Lung (tissue), 12 donors: ENCODE measurements around the gene PPM1F. TPM values are rescaled to one million over a fixed set of nuclear protein-coding genes. Genes with fewer than 3 reads are reported as not detected.

Source experiments
- ATAC-seq: fragments of 200-7000 bp; cut with Tn5 transposase; one replicate; pipeline ENCODE4 v1.9.1; 2020; ENCODE audit warnings: moderate number of reproducible peaks; ENCODE audit not compliant: insufficient read depth, low FRiP score
- DNase-seq, 3 donors: peaks; one replicate each; pipeline ENCODE4 v3.0.0-alpha.2; 2013 to 2017
- H3K27ac ChIP-seq, 2 donors: one replicate each; pipeline ENCODE4 v1.5.1; 2013; ENCODE audit warnings: mild to moderate bottlenecking in 2 of 2, moderate library complexity in 2 of 2, control low read depth in 1 of 2, inconsistent platforms in 1 of 2, low read depth in 1 of 2, low read length in 1 of 2
- H3K27me3 ChIP-seq, 3 donors: one replicate each; pipeline ENCODE4 v1.5.1; 2013; ENCODE audit warnings: low read length in 2 of 3; ENCODE audit not compliant: control insufficient read depth in 3 of 3, insufficient read depth in 3 of 3
- H3K36me3 ChIP-seq, 4 donors: one replicate each; pipeline ENCODE4 v1.5.1; 2013; ENCODE audit warnings: low read length in 4 of 4, mild to moderate bottlenecking in 1 of 4, moderate library complexity in 1 of 4; ENCODE audit not compliant: control insufficient read depth in 4 of 4, insufficient read depth in 4 of 4
- H3K4me1 ChIP-seq, 5 donors: one replicate each; pipeline ENCODE4 v1.5.1; 2013; ENCODE audit warnings: low read length in 5 of 5, mild to moderate bottlenecking in 2 of 5, moderate library complexity in 1 of 5; ENCODE audit not compliant: control insufficient read depth in 5 of 5, insufficient read depth in 5 of 5
- H3K4me3 ChIP-seq: one replicate; pipeline ENCODE4 v1.5.1; 2013; ENCODE audit warnings: mild to moderate bottlenecking, control low read depth, moderate library complexity
- H3K9ac ChIP-seq, 2 donors: one replicate each; pipeline ENCODE4 v1.5.1; 2013; ENCODE audit warnings: low read length in 2 of 2, control low read depth in 1 of 2; ENCODE audit not compliant: insufficient read depth in 1 of 2
- H3K9me3 ChIP-seq, 4 donors: one replicate each; pipeline ENCODE4 v1.5.1; 2013; ENCODE audit warnings: low read length in 3 of 4, mild to moderate bottlenecking in 1 of 4, moderate library complexity in 1 of 4; ENCODE audit not compliant: control insufficient read depth in 4 of 4, insufficient read depth in 3 of 4
- WGBS, 2 donors: extraction: QIAGEN DNeasy Blood & Tissue Kit; methylation state at CpG; one replicate each; pipeline ENCODE4 v1.1.7; 2013; 5-methylcytosine and 5-hydroxymethylcytosine counted together
- polyA plus RNA-seq, 2 donors: library from polyadenylated mRNA; stranded (reverse); fragments of 200-250 nt; gene quantifications; one replicate each; pipeline ENCODE4 v1.2.1, GENCODE V29; 2013
- total RNA-seq, 2 donors: library from RNA; depleted of rRNA in 1 of 2; stranded (reverse); fragments of >200 nt in 1 of 2; gene quantifications; one replicate each; pipeline ENCODE4 v1.2.1, GENCODE V29; 2014 to 2021
- TF ChIP-seq, protein P1 (sequence below): IDR thresholded peaks from 2 replicates; pipeline ENCODE4 v1.5.1; 2012; ENCODE audit warnings: mild to moderate bottlenecking; ENCODE audit errors: control extremely low read depth, extremely low read depth
- donor health status: control.
- donor health status: control.
- donor health status: Bipolar disorder and iron deficiency.
- donor health status: healthy.
- donor health status: DM: yes; HTN: yes; CAD: no.

The PPM1F gene
- total and polyA plus RNA-seq, 4 donors: 25.8 to 62.4 (median 32.6) TPM

- H3K36me3 ChIP-seq: peaks cover 11 to 74% (median 24%) of the 10 kb centered on the region in 4 donors
- no peaks in the 10 kb centered on the region for H3K4me1 ChIP-seq
- DNase-seq (no peak), ATAC-seq (no peak)
- H3K4me3 ChIP-seq: no peak overlapping the region
- H3K9ac ChIP-seq: no peak overlapping the region
- no peaks in the 10 kb centered on the region for H3K27me3 ChIP-seq
- peaks cover 0 to 2% (median 0%) of the 10 kb centered on the region in 4 donors for H3K9me3 ChIP-seq
- no peak overlapping the region for H3K27ac ChIP-seq
- 95% methylated on average over 11 of the region's 11 CpGs for WGBS, 2 donors
- TF ChIP-seq, protein P1, sequence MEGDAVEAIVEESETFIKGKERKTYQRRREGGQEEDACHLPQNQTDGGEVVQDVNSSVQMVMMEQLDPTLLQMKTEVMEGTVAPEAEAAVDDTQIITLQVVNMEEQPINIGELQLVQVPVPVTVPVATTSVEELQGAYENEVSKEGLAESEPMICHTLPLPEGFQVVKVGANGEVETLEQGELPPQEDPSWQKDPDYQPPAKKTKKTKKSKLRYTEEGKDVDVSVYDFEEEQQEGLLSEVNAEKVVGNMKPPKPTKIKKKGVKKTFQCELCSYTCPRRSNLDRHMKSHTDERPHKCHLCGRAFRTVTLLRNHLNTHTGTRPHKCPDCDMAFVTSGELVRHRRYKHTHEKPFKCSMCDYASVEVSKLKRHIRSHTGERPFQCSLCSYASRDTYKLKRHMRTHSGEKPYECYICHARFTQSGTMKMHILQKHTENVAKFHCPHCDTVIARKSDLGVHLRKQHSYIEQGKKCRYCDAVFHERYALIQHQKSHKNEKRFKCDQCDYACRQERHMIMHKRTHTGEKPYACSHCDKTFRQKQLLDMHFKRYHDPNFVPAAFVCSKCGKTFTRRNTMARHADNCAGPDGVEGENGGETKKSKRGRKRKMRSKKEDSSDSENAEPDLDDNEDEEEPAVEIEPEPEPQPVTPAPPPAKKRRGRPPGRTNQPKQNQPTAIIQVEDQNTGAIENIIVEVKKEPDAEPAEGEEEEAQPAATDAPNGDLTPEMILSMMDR: no peak
Measured at GRCh38 chr22:21962655-21962949, 10.0 kb upstream of the PPM1F start.

GRCh38 chr22:21961886-21962654, 9.4 kb upstream of the PPM1F start:
- 93 to 96% methylated on average over 23 of the region's 23 CpGs for WGBS, 2 donors
- H3K27ac ChIP-seq: no peak overlapping the region
- TF ChIP-seq, protein P1: no peak
- H3K27me3 ChIP-seq: no peaks in the 10 kb centered on the region
- no peak overlapping the region for H3K4me3 ChIP-seq
- H3K9me3 ChIP-seq: peaks cover 0 to 2% (median 0%) of the 10 kb centered on the region in 4 donors
- peaks cover 6 to 68% (median 20%) of the 10 kb centered on the region in 4 donors for H3K36me3 ChIP-seq
- H3K9ac ChIP-seq: no peak overlapping the region
- DNase-seq (no peak), ATAC-seq (no peak)
- H3K4me1 ChIP-seq: no peaks in the 10 kb centered on the region

- no peak for DNase-seq
- Histone ChIP-seq H3K27ac (no peak overlapping the region), H3K4me3 (no peak overlapping the region), H3K27me3 (no peaks in the 10 kb centered on the region), H3K4me1 (no peaks in the 10 kb centered on the region), H3K36me3 (peaks cover 0 to 62% (median 16%) of the 10 kb centered on the region in 4 donors), H3K9ac (no peak overlapping the region), H3K9me3 (peaks cover 0 to 2% (median 0%) of the 10 kb centered on the region in 4 donors)
- TF ChIP-seq, protein P1: no peak
- no peak for ATAC-seq
- WGBS, 2 donors: 90 to 93% methylated on average over 18 of the region's 18 CpGs
Measured at GRCh38 chr22:21961127-21961867, 8.6 kb upstream of the PPM1F start.
